Progenitor cell of endocrine pancreas (in vitro differentiated cells): ENCODE results near the gene CEP41. TPM values are rescaled to one million over a fixed set of nuclear protein-coding genes. Genes with fewer than 3 reads are reported as not detected.

Experiments used
- DNase-seq: peaks from one replicate; pipeline ENCODE4 v3.0.0; 2021; ENCODE audit warnings: low spot score; ENCODE audit not compliant: unreplicated experiment
- H3K27ac Mint-ChIP-seq: 2 replicates; pipeline ENCODE4 v1.8.0; 2021; ENCODE audit warnings: mild to moderate bottlenecking, moderate library complexity, mixed read lengths
- H3K27me3 Mint-ChIP-seq: 2 replicates; pipeline ENCODE4 v1.8.0; 2021; ENCODE audit warnings: mixed read lengths
- H3K36me3 Mint-ChIP-seq: 2 replicates; pipeline ENCODE4 v1.8.0; 2022; ENCODE audit warnings: mixed read lengths; ENCODE audit not compliant: insufficient read depth
- H3K4me1 Mint-ChIP-seq: 2 replicates; pipeline ENCODE4 v1.8.0; 2021; ENCODE audit warnings: low read depth, mixed read lengths
- H3K4me3 Mint-ChIP-seq: 2 replicates; pipeline ENCODE4 v1.8.0; 2021; ENCODE audit warnings: low read depth, mild to moderate bottlenecking, moderate library complexity, mixed read lengths
- H3K9me3 Mint-ChIP-seq: 2 replicates; pipeline ENCODE4 v1.8.0; 2021; ENCODE audit warnings: low read depth, mixed read lengths
- CTCF ChIP-seq: fragments of 200-600 bp; sonication (generic); IDR thresholded peaks from one replicate; pipeline ENCODE4 v1.5.0; 2021; ENCODE audit warnings: antibody characterized with exemption, mild to moderate bottlenecking; ENCODE audit not compliant: unreplicated experiment
- total RNA-seq: library from RNA; stranded (reverse); gene quantifications from 2 replicates; pipeline ENCODE4 v1.2.1, GENCODE V29; 2021

CEP41 gene
- total RNA-seq, 1 donor from 2014 or later: 31.8 TPM

- Mint-ChIP-seq H3K4me1 (peaks cover 33% of the 10 kb centered on the region), H3K36me3 (peaks cover 4% of the 10 kb centered on the region), H3K9me3 (no peaks in the 10 kb centered on the region), H3K4me3 (no peak overlapping the region), H3K27ac (peak overlapping the region; percentile 57), H3K27me3 (no peaks in the 10 kb centered on the region)
- DNase-seq: no peak
- no peak for TF ChIP-seq CTCF
These were observed 29.8 kb downstream of the CEP41 start for GRCh38 chr7:130410868-130411541.

DNA sequence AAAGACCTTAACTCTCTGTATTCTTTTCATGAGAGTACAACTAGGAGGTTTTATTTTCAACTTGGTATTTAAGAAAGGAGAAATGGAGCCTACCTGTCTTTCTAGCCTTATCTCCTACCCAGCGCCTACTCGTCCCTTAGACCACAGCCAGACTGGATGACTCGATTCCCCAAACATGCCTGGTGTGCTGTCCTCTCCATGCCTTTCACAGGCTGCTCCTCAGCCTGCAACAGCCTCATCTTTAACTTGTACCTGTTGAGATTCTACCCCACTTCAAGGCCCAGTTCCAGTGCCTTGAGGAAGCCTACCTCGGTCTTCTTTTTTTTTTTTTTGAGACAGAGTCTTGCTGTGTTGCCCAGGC lies 31.1 kb downstream of the CEP41 start:
- Mint-ChIP-seq H3K9me3 (no peaks in the 10 kb centered on the region), H3K27ac (peak overlapping the region; percentile 76), H3K4me1 (peaks cover 33% of the 10 kb centered on the region), H3K4me3 (no peak overlapping the region), H3K36me3 (peaks cover 1% of the 10 kb centered on the region), H3K27me3 (no peaks in the 10 kb centered on the region)
- no peak for DNase-seq
- no peak for TF ChIP-seq CTCF

DNA sequence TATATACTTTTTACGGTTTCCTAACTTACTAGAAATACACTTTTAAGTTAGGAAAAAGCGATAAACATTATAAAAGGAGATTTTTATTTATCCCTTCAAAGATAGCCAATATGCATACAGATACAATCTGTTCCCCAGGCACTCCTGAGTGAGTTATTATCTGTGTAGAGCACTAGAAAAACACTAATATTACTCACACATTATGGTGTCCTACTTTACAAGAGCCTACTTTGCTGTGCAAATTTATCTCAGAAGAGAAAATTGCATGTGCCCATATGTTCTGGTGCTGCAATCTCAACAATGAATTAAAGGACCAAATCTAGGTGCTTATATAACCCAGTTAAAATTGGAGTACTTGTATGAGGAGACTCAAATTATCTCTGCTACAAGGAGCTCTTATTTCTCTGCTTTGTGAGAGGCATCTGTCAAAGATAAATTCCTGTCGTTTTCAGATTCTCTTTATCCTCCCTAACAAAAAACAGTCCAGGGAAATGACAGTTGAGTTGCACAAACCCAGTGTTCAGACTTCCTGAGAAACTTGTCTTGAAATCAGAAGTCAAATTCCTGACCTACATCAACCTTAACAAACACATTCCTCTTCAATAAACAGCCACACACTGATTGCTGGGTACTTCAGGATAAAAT lies 31.6 kb downstream of the CEP41 start:
- TF ChIP-seq CTCF: no peak
- no peaks in the 10 kb centered on the region for H3K27me3 Mint-ChIP-seq
- no peak for DNase-seq
- no peak overlapping the region for H3K4me3 Mint-ChIP-seq
- peaks cover 33% of the 10 kb centered on the region for H3K4me1 Mint-ChIP-seq
- H3K9me3 Mint-ChIP-seq: no peaks in the 10 kb centered on the region
- peaks cover 1% of the 10 kb centered on the region for H3K36me3 Mint-ChIP-seq
- H3K27ac Mint-ChIP-seq: no peak overlapping the region

- Mint-ChIP-seq H3K27me3 (no peaks in the 10 kb centered on the region), H3K9me3 (no peaks in the 10 kb centered on the region), H3K4me3 (no peak overlapping the region), H3K36me3 (peaks cover 11% of the 10 kb centered on the region), H3K27ac (no peak overlapping the region), H3K4me1 (peaks cover 14% of the 10 kb centered on the region)
- TF ChIP-seq CTCF: no peak
- no peak for DNase-seq
These were observed 35.8 kb downstream of the CEP41 start for GRCh38 chr7:130405003-130405402.

GRCh38 chr7:130401578-130401977 lies 39.2 kb downstream of the CEP41 start:
- Mint-ChIP-seq H3K27me3 (no peaks in the 10 kb centered on the region), H3K4me3 (no peak overlapping the region), H3K4me1 (no peaks in the 10 kb centered on the region), H3K9me3 (no peaks in the 10 kb centered on the region), H3K36me3 (peaks cover 18% of the 10 kb centered on the region), H3K27ac (no peak overlapping the region)
- no peak for TF ChIP-seq CTCF
- no peak for DNase-seq
